Kasumi-1 (cell line): ENCODE data around the gene HBA1.
"Not testable (repeated sequence)": the region's sequence is repeated elsewhere in the genome, so short reads cannot be mapped to it uniquely, and the experiment has no call there.

Source experiments
- DNase-seq, 2 experiments: peaks; one replicate each; lab custom pipeline; 2025; lab: John Stamatoyannopoulos, UW

The HBA1 gene

GRCh38 chr16:160242-160641, 16.2 kb upstream of the HBA1 start:
- DNase-seq: not testable (repeated sequence)

- DNase-seq: no peak
Observed at GRCh38 chr16:160691-161190, 15.7 kb upstream of the HBA1 start.

- no peak for DNase-seq
Observed at GRCh38 chr16:162271-162991, 14.0 kb upstream of the HBA1 start.

GRCh38 chr16:163139-163538, 13.3 kb upstream of the HBA1 start:
- DNase-seq: not testable (repeated sequence)

GRCh38 chr16:163696-164095, 12.8 kb upstream of the HBA1 start:
- DNase-seq: not testable (repeated sequence)

GRCh38 chr16:164134-164823, 12.2 kb upstream of the HBA1 start:
- not testable (repeated sequence) for DNase-seq

GRCh38 chr16:164827-165538, 11.5 kb upstream of the HBA1 start:
- DNase-seq: no peak

GRCh38 chr16:165539-166374, 10.7 kb upstream of the HBA1 start, which contains the start of gene HBM:
TSS of gene HBM (plus strand) at chr16:165978. CDS start at chr16:165998, 20 bp downstream.
- no peak for DNase-seq

GRCh38 chr16:166375-167121, 9.9 kb upstream of the HBA1 start:
- no peak for DNase-seq

GRCh38 chr16:167122-167690, 9.3 kb upstream of the HBA1 start:
- DNase-seq: no peak

- no peak for DNase-seq
Observed at GRCh38 chr16:168424-168823, 8.1 kb upstream of the HBA1 start.

GRCh38 chr16:169014-169413, 7.5 kb upstream of the HBA1 start:
- no peak for DNase-seq

- peak; percentile 6 to 21 for DNase-seq
Observed at GRCh38 chr16:170088-170507, 6.4 kb upstream of the HBA1 start.

- DNase-seq: no peak
Observed at GRCh38 chr16:170788-171187, 5.7 kb upstream of the HBA1 start.

GRCh38 chr16:172374-172941, 4.0 kb upstream of the HBA1 start, which contains the start of gene HBA2:
TSS of gene HBA2 (plus strand) at chr16:172876. CDS start at chr16:172913, 37 bp downstream.
- DNase-seq: not testable (repeated sequence)

GRCh38 chr16:173211-173854, 3.1 kb upstream of the HBA1 start:
- not testable (repeated sequence) for DNase-seq

- DNase-seq: not testable (repeated sequence)
Observed at GRCh38 chr16:173928-174769, 2.3 kb upstream of the HBA1 start.
